DMS 273 (cell line): ENCODE measurements around the gene DRAM1.
"Not testable (repeated sequence)": the region's sequence is repeated elsewhere in the genome, so short reads cannot be mapped to it uniquely, and the experiment has no call there.

Source experiments
- DNase-seq: peaks from one replicate; lab custom pipeline; 2025; ENCODE audit not compliant: unreplicated experiment; lab: John Stamatoyannopoulos, UW

The DRAM1 gene, protein sequence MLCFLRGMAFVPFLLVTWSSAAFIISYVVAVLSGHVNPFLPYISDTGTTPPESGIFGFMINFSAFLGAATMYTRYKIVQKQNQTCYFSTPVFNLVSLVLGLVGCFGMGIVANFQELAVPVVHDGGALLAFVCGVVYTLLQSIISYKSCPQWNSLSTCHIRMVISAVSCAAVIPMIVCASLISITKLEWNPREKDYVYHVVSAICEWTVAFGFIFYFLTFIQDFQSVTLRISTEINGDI

GRCh38 chr12:101876861-101877805 lies at the start of gene DRAM1:
DRAM1 (plus strand) TSS chr12:101877580; CDS start chr12:101877790, 210 bp downstream.
- peak; percentile 80 for DNase-seq

DNA sequence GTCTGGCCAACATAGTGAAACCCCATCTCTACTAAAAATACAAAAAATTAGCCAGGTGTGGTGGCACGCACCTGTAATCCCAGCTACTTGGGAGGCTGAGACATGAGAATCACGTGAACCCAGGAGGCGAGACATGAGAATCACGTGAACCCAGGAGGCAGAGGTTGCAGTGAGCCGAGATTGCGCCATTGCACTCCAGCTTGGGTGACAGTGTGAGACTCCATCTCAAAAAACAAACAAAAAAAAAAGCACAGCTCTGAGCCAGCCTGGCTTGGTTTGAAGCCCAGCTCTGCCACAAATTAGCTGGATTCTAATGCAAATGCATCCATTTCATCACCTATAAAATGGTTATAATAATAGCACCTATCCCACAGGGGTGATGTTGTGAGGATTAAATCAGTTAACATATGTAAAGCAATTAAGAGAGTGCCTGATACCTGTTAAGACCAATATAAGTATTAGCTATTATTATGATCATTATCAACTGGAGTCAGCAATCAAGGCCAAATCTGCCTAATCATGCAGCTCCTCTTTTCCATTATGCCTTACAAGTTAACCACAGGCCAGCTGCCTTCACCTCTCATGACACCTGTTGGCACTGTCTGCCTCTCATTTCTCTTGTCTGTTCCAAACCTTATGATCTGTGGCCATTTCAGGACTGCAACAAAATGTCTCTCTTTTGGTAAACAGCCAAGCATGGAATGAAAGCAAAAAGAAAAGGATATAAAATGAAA lies 48.8 kb upstream of the DRAM1 start:
- peak; percentile 38 for DNase-seq

DNA sequence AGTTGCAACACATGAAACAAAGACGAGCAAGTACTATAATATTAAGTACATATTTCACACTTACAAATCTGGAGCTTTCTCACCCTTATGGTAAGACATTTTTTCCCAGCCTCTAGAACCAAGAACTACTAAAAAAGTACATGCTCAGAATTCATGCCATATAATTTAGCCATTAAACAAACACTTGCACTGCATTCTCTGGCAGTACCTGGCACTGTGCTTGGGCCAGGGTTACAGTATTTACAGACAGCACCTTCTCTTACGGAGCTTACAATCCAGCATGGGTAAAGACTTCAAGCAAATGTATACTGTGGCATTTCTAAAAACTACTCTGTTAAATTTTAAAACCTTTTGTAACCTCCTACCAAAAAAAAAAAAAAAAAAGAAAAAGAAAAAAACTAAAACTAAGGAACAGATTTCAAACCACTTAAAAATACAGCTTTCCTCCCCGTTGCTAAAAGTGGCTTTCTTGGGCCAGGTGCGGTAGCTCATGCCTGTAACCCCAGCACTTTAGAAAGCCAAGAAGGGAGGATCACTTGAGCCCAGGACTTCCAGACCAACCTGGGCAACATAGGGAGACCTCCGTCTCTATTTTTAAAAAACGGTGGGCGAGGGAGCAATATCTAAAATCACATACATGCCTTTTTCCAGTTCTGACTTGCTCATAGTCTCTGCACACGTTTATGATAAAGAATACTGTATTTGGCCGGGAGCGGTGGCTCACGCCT lies 47.6 kb upstream of the DRAM1 start:
- DNase-seq = peak; percentile 46

GRCh38 chr12:101830367-101831325 lies 46.7 kb upstream of the DRAM1 start, which contains the start of gene GNPTAB:
GNPTAB (minus strand) TSS chr12:101830959; CDS start chr12:101830675, 284 bp downstream.
- DNase-seq = peak; percentile 93

DNA sequence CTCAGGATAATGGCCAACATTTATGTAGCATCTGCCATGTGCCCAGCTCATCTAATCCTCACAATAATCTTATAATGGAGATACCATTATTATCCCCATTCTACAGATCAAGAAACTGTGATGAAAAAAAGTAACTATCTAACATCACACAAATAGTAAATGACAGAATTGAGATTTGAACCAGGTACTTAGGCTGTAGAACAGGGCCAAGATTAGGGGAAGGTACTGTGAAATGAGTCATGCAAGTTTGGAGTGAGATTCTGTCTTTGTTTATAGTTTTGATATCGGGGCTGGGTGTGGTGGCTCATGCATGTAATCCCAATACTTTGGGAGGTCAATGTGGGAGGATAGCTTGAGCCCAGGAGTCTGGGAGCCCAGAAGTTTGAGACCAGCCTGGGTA lies 45.4 kb upstream of the DRAM1 start:
- peak; percentile 11 for DNase-seq

DNA sequence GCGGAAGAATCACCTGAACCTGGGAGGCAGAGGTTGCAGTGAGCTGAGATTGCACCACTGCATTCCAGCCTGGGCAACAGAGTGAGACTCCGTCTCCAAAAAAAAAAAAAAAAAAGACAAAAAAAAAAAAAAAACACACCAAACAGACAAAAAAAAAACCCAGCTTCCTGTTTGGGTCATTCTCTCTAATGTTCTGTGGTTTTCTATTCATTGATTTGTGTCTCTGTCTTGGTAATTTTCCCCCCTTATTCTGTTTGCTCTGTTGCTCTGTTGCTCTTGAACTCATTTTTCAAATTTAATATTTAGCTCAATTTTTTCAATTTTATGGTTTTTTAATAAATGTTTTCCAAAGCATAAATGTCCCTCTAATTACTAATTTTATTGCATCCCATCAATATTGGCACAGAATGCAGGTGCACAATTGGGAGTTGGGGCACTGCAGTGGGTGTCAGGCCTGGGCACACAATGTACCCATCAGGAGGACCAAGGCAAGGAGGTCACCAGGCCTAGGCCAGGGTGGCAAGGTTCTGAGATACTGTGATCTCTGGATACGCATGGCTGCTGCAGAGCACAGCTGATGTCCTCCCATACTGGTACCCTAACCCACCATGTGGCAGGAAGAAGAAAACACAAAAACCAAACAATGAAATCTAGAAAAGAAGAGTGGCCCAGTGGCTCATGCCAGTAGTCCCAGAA lies 38.6 kb upstream of the DRAM1 start:
- no peak for DNase-seq

- DNase-seq = peak; percentile 71
Measured at GRCh38 chr12:101839324-101840283, 37.8 kb upstream of the DRAM1 start.

GRCh38 chr12:101841069-101841468 lies 36.3 kb upstream of the DRAM1 start:
- DNase-seq = no peak

- no peak for DNase-seq
Measured at GRCh38 chr12:101845137-101845711, 32.2 kb upstream of the DRAM1 start.

DNA sequence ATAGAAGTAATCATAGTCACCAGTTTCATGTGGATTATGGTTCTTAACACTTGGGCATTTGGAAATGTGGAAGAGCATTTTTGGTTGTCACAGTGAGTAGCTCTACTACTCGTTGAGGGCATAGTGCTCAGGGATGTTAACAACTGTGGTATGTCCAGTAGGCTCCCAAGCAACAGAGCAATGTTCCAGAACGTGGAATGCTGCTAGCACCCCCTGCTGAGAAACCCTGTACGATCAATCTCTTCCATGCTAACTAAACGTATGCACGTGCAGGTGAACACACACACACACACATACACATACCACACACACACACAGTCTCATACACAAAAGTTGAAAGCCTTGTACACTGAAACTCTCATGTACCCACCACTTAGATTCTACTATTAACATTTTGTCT lies 30.1 kb upstream of the DRAM1 start:
- no peak for DNase-seq

GRCh38 chr12:101850199-101850598 lies 27.2 kb upstream of the DRAM1 start:
- no peak for DNase-seq

- no peak for DNase-seq
Measured at GRCh38 chr12:101852998-101853397, 24.4 kb upstream of the DRAM1 start.

GRCh38 chr12:101854747-101855146 lies 22.6 kb upstream of the DRAM1 start:
- no peak for DNase-seq

GRCh38 chr12:101855364-101855884 lies 22.0 kb upstream of the DRAM1 start:
- peak; percentile 8 for DNase-seq

GRCh38 chr12:101855976-101856375 lies 21.4 kb upstream of the DRAM1 start:
- no peak for DNase-seq

DNA sequence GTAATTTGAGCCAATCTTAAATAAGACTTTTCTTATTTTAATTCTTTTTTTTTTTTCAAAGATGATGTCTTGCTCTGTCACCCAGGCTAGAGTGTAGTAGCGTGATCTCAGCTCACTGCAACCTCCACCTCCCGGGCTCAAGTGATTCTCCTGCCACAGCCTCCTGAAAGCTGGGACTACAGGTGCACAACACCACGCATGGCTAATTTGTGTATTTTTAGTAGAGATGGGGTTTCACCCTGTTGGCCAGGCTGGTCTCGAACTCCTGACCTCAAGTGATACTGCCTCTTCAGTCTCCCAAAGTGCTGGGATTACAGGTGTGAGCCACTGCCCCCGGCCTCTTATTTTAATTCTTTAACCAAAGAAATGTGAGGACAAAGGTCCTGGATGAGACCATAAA lies 20.8 kb upstream of the DRAM1 start:
- not testable (repeated sequence) for DNase-seq

DNA sequence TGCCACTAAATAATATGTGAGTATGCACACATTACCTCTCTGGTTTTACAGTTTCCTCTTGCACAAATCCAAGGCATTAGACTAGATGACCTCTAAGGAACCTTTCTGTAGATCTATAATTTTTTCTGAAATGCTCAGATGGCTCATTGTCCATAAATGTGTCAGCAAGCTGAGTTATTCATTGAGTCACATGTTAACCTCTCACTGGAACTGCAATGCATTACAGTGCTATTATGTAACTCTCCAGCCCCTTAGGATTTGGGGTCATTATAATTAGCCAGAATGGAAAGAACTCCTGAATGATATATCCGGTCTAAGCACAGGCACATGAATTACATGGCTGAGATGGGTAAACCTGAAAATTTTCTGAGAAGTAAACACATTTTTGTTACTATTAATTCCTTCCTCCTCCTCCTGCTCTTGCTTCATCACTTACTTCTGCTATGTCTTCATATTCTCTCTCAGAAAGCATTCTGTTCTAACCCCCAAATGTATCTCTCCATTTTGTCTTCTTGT lies 20.3 kb upstream of the DRAM1 start:
- DNase-seq = no peak
